ENCODE data around the gene SLAIN2.
A peak's percentile ranks its signal among the peaks of the same experiment; 100 is the strongest.
"Not testable (repeated sequence)": the region's sequence is repeated elsewhere in the genome, so short reads cannot be mapped to it uniquely, and the experiment has no call there.

Gene SLAIN2

GRCh38 chr4:48340965-48341775 is at the start of gene SLAIN2:
SLAIN2 (plus strand) TSS chr4:48341529; CDS start chr4:48341740, 211 bp downstream.
- ATAC-seq (ENCODE audit: low read depth) (peak; percentile 81), DNase-seq (ENCODE audit: low spot score in 2 of 2) (peak; percentile 100)
- H3K4me3 Mint-ChIP-seq, result peak within 1 kb of the TSS; percentile 97
- H3K9me3 Mint-ChIP-seq, result no peaks in the 10 kb centered on the region
- H3K4me1 Mint-ChIP-seq, result peaks cover 30% of the 10 kb centered on the region
- H3K27ac Mint-ChIP-seq, result peak within 1 kb of the TSS; percentile 99
- peaks cover 2% of the 10 kb centered on the region for H3K36me3 Mint-ChIP-seq
- no peaks in the 10 kb centered on the region for H3K27me3 Mint-ChIP-seq

GRCh38 chr4:48292218-48292790 is 49.0 kb upstream of the SLAIN2 start:
- H3K4me3 Mint-ChIP-seq; DNase-seq (ENCODE audit: low spot score in 2 of 2); H3K4me1 Mint-ChIP-seq; H3K9me3 Mint-ChIP-seq; H3K27me3 Mint-ChIP-seq; H3K36me3 Mint-ChIP-seq; ATAC-seq (ENCODE audit: low read depth); H3K27ac Mint-ChIP-seq: not testable (repeated sequence)

- no peak for DNase-seq (ENCODE audit: low spot score in 2 of 2)
- Mint-ChIP-seq H3K27ac (no peak overlapping the region), H3K36me3 (no peaks in the 10 kb centered on the region)
Observed at GRCh38 chr4:48295116-48295515, 46.2 kb upstream of the SLAIN2 start.

GRCh38 chr4:48296365-48296764 is 45.0 kb upstream of the SLAIN2 start:
- Mint-ChIP-seq H3K9me3 (no peaks in the 10 kb centered on the region), H3K27me3 (peaks cover 1% of the 10 kb centered on the region), H3K27ac (peak overlapping the region; percentile 36), H3K4me1 (peaks cover 6% of the 10 kb centered on the region), H3K36me3 (no peaks in the 10 kb centered on the region), H3K4me3 (peak overlapping the region; percentile 76)
- no peak for DNase-seq (ENCODE audit: low spot score in 2 of 2)
- peak; percentile 85 for ATAC-seq (ENCODE audit: low read depth)

More at GRCh38 chr4:48295116-48295515, 46.2 kb upstream of the SLAIN2 start:
- no peaks in the 10 kb centered on the region for H3K9me3 Mint-ChIP-seq
- no peak overlapping the region for H3K4me3 Mint-ChIP-seq
- no peak for ATAC-seq (ENCODE audit: low read depth)
- peaks cover 1% of the 10 kb centered on the region for H3K27me3 Mint-ChIP-seq
- peaks cover 6% of the 10 kb centered on the region for H3K4me1 Mint-ChIP-seq

GRCh38 chr4:48297256-48297846 is 44.0 kb upstream of the SLAIN2 start:
- Mint-ChIP-seq H3K36me3 (no peaks in the 10 kb centered on the region), H3K9me3 (no peaks in the 10 kb centered on the region), H3K27ac (no peak overlapping the region), H3K4me3 (no peak overlapping the region), H3K27me3 (peaks cover 5% of the 10 kb centered on the region), H3K4me1 (peaks cover 6% of the 10 kb centered on the region)
- ATAC-seq (ENCODE audit: low read depth), result no peak
- DNase-seq (ENCODE audit: low spot score in 2 of 2), result no peak

- no peak for DNase-seq (ENCODE audit: low spot score in 2 of 2)
- Mint-ChIP-seq H3K4me1 (peaks cover 6% of the 10 kb centered on the region), H3K36me3 (no peaks in the 10 kb centered on the region), H3K27me3 (peaks cover 8% of the 10 kb centered on the region), H3K9me3 (no peaks in the 10 kb centered on the region), H3K27ac (no peak overlapping the region), H3K4me3 (no peak overlapping the region)
- no peak for ATAC-seq (ENCODE audit: low read depth)
Observed at GRCh38 chr4:48299560-48299959, 41.8 kb upstream of the SLAIN2 start.

- H3K9me3 Mint-ChIP-seq, result no peaks in the 10 kb centered on the region
- H3K4me1 Mint-ChIP-seq, result peaks cover 6% of the 10 kb centered on the region
- DNase-seq (ENCODE audit: low spot score in 2 of 2) (no peak), ATAC-seq (ENCODE audit: low read depth) (no peak)
- no peak overlapping the region for H3K4me3 Mint-ChIP-seq
- no peaks in the 10 kb centered on the region for H3K36me3 Mint-ChIP-seq
- no peak overlapping the region for H3K27ac Mint-ChIP-seq
- peaks cover 8% of the 10 kb centered on the region for H3K27me3 Mint-ChIP-seq
Observed at GRCh38 chr4:48300004-48300403, 41.3 kb upstream of the SLAIN2 start.

GRCh38 chr4:48305508-48305907 is 35.8 kb upstream of the SLAIN2 start:
- Mint-ChIP-seq H3K4me3 (no peak overlapping the region), H3K27ac (no peak overlapping the region), H3K9me3 (no peaks in the 10 kb centered on the region), H3K4me1 (no peaks in the 10 kb centered on the region), H3K36me3 (no peaks in the 10 kb centered on the region), H3K27me3 (peaks cover 6% of the 10 kb centered on the region)
- DNase-seq (ENCODE audit: low spot score in 2 of 2) (no peak), ATAC-seq (ENCODE audit: low read depth) (no peak)

- peaks cover 3% of the 10 kb centered on the region for H3K27me3 Mint-ChIP-seq
- no peaks in the 10 kb centered on the region for H3K4me1 Mint-ChIP-seq
- no peak overlapping the region for H3K27ac Mint-ChIP-seq
- no peak for ATAC-seq (ENCODE audit: low read depth)
- no peak overlapping the region for H3K4me3 Mint-ChIP-seq
- H3K9me3 Mint-ChIP-seq, result no peaks in the 10 kb centered on the region
- DNase-seq (ENCODE audit: low spot score in 2 of 2), result no peak
- H3K36me3 Mint-ChIP-seq, result no peaks in the 10 kb centered on the region
Observed at GRCh38 chr4:48307528-48307927, 33.8 kb upstream of the SLAIN2 start.

GRCh38 chr4:48308901-48309300 is 32.4 kb upstream of the SLAIN2 start:
- H3K36me3 Mint-ChIP-seq, result no peaks in the 10 kb centered on the region
- H3K27ac Mint-ChIP-seq, result no peak overlapping the region
- no peaks in the 10 kb centered on the region for H3K9me3 Mint-ChIP-seq
- DNase-seq (ENCODE audit: low spot score in 2 of 2) (no peak), ATAC-seq (ENCODE audit: low read depth) (no peak)
- H3K4me3 Mint-ChIP-seq, result no peak overlapping the region
- no peaks in the 10 kb centered on the region for H3K27me3 Mint-ChIP-seq
- no peaks in the 10 kb centered on the region for H3K4me1 Mint-ChIP-seq

- Mint-ChIP-seq H3K27me3 (no peaks in the 10 kb centered on the region), H3K36me3 (no peaks in the 10 kb centered on the region), H3K4me3 (no peak overlapping the region), H3K9me3 (no peaks in the 10 kb centered on the region), H3K4me1 (peaks cover 4% of the 10 kb centered on the region), H3K27ac (no peak overlapping the region)
- ATAC-seq (ENCODE audit: low read depth) (no peak), DNase-seq (ENCODE audit: low spot score in 2 of 2) (no peak)
Observed at GRCh38 chr4:48311896-48312295, 29.4 kb upstream of the SLAIN2 start.

GRCh38 chr4:48314746-48315145 is 26.6 kb upstream of the SLAIN2 start:
- H3K9me3 Mint-ChIP-seq; DNase-seq (ENCODE audit: low spot score in 2 of 2); H3K4me3 Mint-ChIP-seq; H3K27ac Mint-ChIP-seq; H3K27me3 Mint-ChIP-seq; ATAC-seq (ENCODE audit: low read depth); H3K36me3 Mint-ChIP-seq; H3K4me1 Mint-ChIP-seq: not testable (repeated sequence)

GRCh38 chr4:48315728-48316630 is 25.4 kb upstream of the SLAIN2 start:
- peaks cover 4% of the 10 kb centered on the region for H3K4me1 Mint-ChIP-seq
- DNase-seq (ENCODE audit: low spot score in 2 of 2) (peak in 1 of 2 donors; percentile 29), ATAC-seq (ENCODE audit: low read depth) (peak; percentile 76)
- H3K36me3 Mint-ChIP-seq, result no peaks in the 10 kb centered on the region
- H3K27ac Mint-ChIP-seq, result peak overlapping the region; percentile 26
- no peaks in the 10 kb centered on the region for H3K9me3 Mint-ChIP-seq
- H3K4me3 Mint-ChIP-seq, result no peak overlapping the region
- no peaks in the 10 kb centered on the region for H3K27me3 Mint-ChIP-seq

GRCh38 chr4:48321312-48321711 is 20.0 kb upstream of the SLAIN2 start:
- Mint-ChIP-seq H3K27me3 (peaks cover 7% of the 10 kb centered on the region), H3K36me3 (no peaks in the 10 kb centered on the region), H3K4me1 (no peaks in the 10 kb centered on the region), H3K4me3 (no peak overlapping the region), H3K9me3 (no peaks in the 10 kb centered on the region), H3K27ac (no peak overlapping the region)
- no peak for ATAC-seq (ENCODE audit: low read depth)
- DNase-seq (ENCODE audit: low spot score in 2 of 2), result no peak
